Esophagus muscularis mucosa (tissue), 3 donors: ENCODE data around the gene ZNF516.

Source experiments
- POLR2A ChIP-seq: fragments of 450-650 bp; IDR thresholded peaks from one replicate; pipeline ENCODE4 v1.6.1; 2017; ENCODE audit warnings: antibody characterized with exemption, moderate library complexity, mild to moderate bottlenecking, low read depth
- TF ChIP-seq, protein P1 (sequence below), 3 experiments: fragments of 200-600 bp in 2 of 3; fragments of 450-650 bp in 1 of 3; sonication (generic) in 2 of 3; IDR thresholded peaks; one replicate each; pipeline ENCODE4 v1.5.1; 2017 to 2019; ENCODE audit warnings: antibody characterized with exemption in 3 of 3, mild to moderate bottlenecking in 2 of 3, moderate library complexity in 1 of 3

- no peak for TF ChIP-seq POLR2A
- TF ChIP-seq, protein P1, sequence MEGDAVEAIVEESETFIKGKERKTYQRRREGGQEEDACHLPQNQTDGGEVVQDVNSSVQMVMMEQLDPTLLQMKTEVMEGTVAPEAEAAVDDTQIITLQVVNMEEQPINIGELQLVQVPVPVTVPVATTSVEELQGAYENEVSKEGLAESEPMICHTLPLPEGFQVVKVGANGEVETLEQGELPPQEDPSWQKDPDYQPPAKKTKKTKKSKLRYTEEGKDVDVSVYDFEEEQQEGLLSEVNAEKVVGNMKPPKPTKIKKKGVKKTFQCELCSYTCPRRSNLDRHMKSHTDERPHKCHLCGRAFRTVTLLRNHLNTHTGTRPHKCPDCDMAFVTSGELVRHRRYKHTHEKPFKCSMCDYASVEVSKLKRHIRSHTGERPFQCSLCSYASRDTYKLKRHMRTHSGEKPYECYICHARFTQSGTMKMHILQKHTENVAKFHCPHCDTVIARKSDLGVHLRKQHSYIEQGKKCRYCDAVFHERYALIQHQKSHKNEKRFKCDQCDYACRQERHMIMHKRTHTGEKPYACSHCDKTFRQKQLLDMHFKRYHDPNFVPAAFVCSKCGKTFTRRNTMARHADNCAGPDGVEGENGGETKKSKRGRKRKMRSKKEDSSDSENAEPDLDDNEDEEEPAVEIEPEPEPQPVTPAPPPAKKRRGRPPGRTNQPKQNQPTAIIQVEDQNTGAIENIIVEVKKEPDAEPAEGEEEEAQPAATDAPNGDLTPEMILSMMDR (IDR thresholded peaks at IDR 0.05): no peak
Observed at GRCh38 chr18:76314496-76314895, 180.5 kb downstream of the ZNF516 start.
